Endodermal cell (in vitro differentiated cells): ENCODE measurements around the gene SLX4IP. TPM values are rescaled to one million over a fixed set of nuclear protein-coding genes. Genes with fewer than 3 reads are reported as not detected.

Experiments used
- DNase-seq: peaks from one replicate; pipeline ENCODE4 v3.0.0-alpha.2; 2017
- H3K27ac ChIP-seq: 2 replicates; pipeline ENCODE4 v1.5.1; 2013; ENCODE audit warnings: mild to moderate bottlenecking, low read depth, low read length, moderate library complexity
- H3K27me3 ChIP-seq: 2 replicates; pipeline ENCODE4 v1.6.1; 2013; ENCODE audit warnings: mild to moderate bottlenecking, low read length, moderate library complexity; ENCODE audit not compliant: insufficient read depth, control insufficient read depth, poor library complexity, severe bottlenecking
- H3K36me3 ChIP-seq: 2 replicates; pipeline ENCODE4 v1.7.0; 2013; ENCODE audit warnings: mild to moderate bottlenecking, low read length, moderate library complexity; ENCODE audit not compliant: control insufficient read depth, insufficient read depth
- H3K4me1 ChIP-seq: one replicate; pipeline ENCODE4 v1.7.0; 2013; ENCODE audit warnings: low read length; ENCODE audit not compliant: control insufficient read depth, insufficient read depth
- H3K4me3 ChIP-seq: 2 replicates; pipeline ENCODE4 v1.5.1; 2013; ENCODE audit warnings: mild to moderate bottlenecking, low read length, moderate library complexity
- H3K9ac ChIP-seq: 2 replicates; pipeline ENCODE4 v1.6.1; 2013; ENCODE audit warnings: mild to moderate bottlenecking, low read length, moderate library complexity; ENCODE audit not compliant: poor library complexity, severe bottlenecking; ENCODE audit errors: extremely low read depth
- H3K9me3 ChIP-seq: 2 replicates; pipeline ENCODE4 v1.6.1; 2013; ENCODE audit warnings: mild to moderate bottlenecking, low read length, moderate library complexity; ENCODE audit not compliant: control insufficient read depth
- H3K27ac Mint-ChIP-seq: 2 replicates; pipeline ENCODE4 v1.8.0; 2020; ENCODE audit warnings: mixed read lengths
- H3K27me3 Mint-ChIP-seq: 2 replicates; pipeline ENCODE4 v1.8.0; 2021; ENCODE audit warnings: mild to moderate bottlenecking, mixed read lengths; ENCODE audit not compliant: insufficient read depth
- H3K36me3 Mint-ChIP-seq: 2 replicates; pipeline ENCODE4 v1.8.0; 2020; ENCODE audit warnings: low read depth, mixed read lengths
- H3K4me1 Mint-ChIP-seq: 2 replicates; pipeline ENCODE4 v1.8.0; 2020; ENCODE audit warnings: mixed read lengths
- H3K4me3 Mint-ChIP-seq: 2 replicates; pipeline ENCODE4 v1.8.0; 2020; ENCODE audit warnings: mild to moderate bottlenecking, moderate library complexity, mixed read lengths
- H3K9me3 Mint-ChIP-seq: 2 replicates; pipeline ENCODE4 v1.8.0; 2020; ENCODE audit warnings: mild to moderate bottlenecking, mixed read lengths
- WGBS, 2 experiments: methylation state at CpG; one replicate each; pipeline versions ENCODE4 v1.1.5 to v1.1.7; 2013; ENCODE audit warnings: missing lambda C conversion rate in 2 of 2, mixed read lengths in 1 of 2; ENCODE audit not compliant: insufficient coverage in 1 of 2, insufficient read length in 1 of 2; 5-methylcytosine and 5-hydroxymethylcytosine counted together
- total RNA-seq, 2 donors: library from RNA; stranded (reverse); fragmentation: NEBNext Ultra II Directional in 1 of 2; extraction: Animal tissue kit (Norgen Biotek cat#: 25700) in 1 of 2; gene quantifications; 2 replicates in 1 of 2; 3 replicates in 1 of 2; pipeline ENCODE4 v1.2.1, GENCODE V29; 2021
- TF ChIP-seq, protein P1 (sequence below): fragments of 200-600 bp; sonication (generic); conservative IDR thresholded peaks from 2 replicates; pipeline ENCODE4 v1.5.0; 2021; ENCODE audit warnings: antibody characterized with exemption, mild to moderate bottlenecking

SLX4IP gene
- total RNA-seq, 2 donors from 2014 or later = 9.2 to 9.5 TPM

DNA sequence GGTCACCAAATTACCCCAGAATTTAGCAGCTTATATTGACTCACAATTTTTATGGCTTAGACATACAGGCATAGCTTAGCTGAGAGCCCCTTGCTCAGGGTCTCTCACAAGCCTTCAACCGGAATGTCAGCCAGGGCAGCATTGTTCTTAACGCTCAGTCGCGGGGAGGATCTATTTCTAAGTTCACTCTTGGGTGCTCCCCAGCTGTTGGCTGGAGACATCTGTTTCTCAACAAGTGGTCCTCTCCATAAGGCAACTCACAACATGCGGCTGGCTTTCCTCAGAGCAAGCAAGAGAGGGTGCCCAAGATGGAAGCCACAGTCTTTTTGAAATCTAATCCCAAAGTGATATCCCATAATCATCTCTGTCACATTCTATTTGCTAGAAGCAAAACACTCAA lies 46.6 kb downstream of the SLX4IP start:
- DNase-seq = no peak
- peaks cover 2% of the 10 kb centered on the region for H3K36me3 Mint-ChIP-seq
- Histone ChIP-seq H3K36me3 (no peaks in the 10 kb centered on the region), H3K4me1 (peaks cover 5% of the 10 kb centered on the region), H3K9ac (no peak overlapping the region), H3K4me3 (no peak overlapping the region), H3K27ac (no peak overlapping the region), H3K27me3 (no peaks in the 10 kb centered on the region), H3K9me3 (no peaks in the 10 kb centered on the region)
- no peaks in the 10 kb centered on the region for H3K9me3 Mint-ChIP-seq
- no peak overlapping the region for H3K27ac Mint-ChIP-seq
- H3K27me3 Mint-ChIP-seq = no peaks in the 10 kb centered on the region
- peaks cover 29% of the 10 kb centered on the region for H3K4me1 Mint-ChIP-seq
- TF ChIP-seq, protein P1, sequence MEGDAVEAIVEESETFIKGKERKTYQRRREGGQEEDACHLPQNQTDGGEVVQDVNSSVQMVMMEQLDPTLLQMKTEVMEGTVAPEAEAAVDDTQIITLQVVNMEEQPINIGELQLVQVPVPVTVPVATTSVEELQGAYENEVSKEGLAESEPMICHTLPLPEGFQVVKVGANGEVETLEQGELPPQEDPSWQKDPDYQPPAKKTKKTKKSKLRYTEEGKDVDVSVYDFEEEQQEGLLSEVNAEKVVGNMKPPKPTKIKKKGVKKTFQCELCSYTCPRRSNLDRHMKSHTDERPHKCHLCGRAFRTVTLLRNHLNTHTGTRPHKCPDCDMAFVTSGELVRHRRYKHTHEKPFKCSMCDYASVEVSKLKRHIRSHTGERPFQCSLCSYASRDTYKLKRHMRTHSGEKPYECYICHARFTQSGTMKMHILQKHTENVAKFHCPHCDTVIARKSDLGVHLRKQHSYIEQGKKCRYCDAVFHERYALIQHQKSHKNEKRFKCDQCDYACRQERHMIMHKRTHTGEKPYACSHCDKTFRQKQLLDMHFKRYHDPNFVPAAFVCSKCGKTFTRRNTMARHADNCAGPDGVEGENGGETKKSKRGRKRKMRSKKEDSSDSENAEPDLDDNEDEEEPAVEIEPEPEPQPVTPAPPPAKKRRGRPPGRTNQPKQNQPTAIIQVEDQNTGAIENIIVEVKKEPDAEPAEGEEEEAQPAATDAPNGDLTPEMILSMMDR = no peak
- WGBS, 2 experiments = 59 to 66% methylated on average over 5 of the region's 5 CpGs
- H3K4me3 Mint-ChIP-seq = no peak overlapping the region

DNA sequence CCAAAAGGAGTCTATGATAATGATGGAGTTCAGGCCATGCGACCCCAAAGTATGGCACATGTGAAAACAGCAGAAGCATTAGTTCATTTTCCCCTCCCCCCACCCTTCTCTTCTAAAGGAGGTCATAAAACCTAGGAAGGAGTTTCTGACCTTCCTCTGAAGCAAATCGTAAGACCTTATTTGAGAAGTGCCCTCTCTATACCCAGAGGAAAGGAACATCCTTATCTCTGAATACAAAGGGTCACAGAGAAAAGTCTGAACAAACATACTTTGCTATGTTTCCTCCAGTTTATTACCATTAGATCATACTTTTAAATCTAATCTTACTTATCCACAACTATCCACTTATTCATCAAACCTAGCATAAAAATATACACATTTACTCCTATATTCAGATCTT lies 48.6 kb downstream of the SLX4IP start:
- H3K4me3 Mint-ChIP-seq = no peak overlapping the region
- WGBS, 2 experiments = 92 to 100% methylated on average over 1 to 2 of the region's 2 CpGs
- TF ChIP-seq, protein P1 = no peak
- no peaks in the 10 kb centered on the region for H3K9me3 ChIP-seq
- no peaks in the 10 kb centered on the region for H3K9me3 Mint-ChIP-seq
- peaks cover 33% of the 10 kb centered on the region for H3K4me1 Mint-ChIP-seq
- H3K27ac Mint-ChIP-seq = no peak overlapping the region
- peaks cover 1% of the 10 kb centered on the region for H3K36me3 Mint-ChIP-seq
- DNase-seq = no peak
- no peak overlapping the region for H3K9ac ChIP-seq
- peaks cover 11% of the 10 kb centered on the region for H3K27me3 ChIP-seq
- peaks cover 12% of the 10 kb centered on the region for H3K27me3 Mint-ChIP-seq
- no peak overlapping the region for H3K27ac ChIP-seq
- no peak overlapping the region for H3K4me3 ChIP-seq
- H3K36me3 ChIP-seq = no peaks in the 10 kb centered on the region
- peaks cover 5% of the 10 kb centered on the region for H3K4me1 ChIP-seq

DNA sequence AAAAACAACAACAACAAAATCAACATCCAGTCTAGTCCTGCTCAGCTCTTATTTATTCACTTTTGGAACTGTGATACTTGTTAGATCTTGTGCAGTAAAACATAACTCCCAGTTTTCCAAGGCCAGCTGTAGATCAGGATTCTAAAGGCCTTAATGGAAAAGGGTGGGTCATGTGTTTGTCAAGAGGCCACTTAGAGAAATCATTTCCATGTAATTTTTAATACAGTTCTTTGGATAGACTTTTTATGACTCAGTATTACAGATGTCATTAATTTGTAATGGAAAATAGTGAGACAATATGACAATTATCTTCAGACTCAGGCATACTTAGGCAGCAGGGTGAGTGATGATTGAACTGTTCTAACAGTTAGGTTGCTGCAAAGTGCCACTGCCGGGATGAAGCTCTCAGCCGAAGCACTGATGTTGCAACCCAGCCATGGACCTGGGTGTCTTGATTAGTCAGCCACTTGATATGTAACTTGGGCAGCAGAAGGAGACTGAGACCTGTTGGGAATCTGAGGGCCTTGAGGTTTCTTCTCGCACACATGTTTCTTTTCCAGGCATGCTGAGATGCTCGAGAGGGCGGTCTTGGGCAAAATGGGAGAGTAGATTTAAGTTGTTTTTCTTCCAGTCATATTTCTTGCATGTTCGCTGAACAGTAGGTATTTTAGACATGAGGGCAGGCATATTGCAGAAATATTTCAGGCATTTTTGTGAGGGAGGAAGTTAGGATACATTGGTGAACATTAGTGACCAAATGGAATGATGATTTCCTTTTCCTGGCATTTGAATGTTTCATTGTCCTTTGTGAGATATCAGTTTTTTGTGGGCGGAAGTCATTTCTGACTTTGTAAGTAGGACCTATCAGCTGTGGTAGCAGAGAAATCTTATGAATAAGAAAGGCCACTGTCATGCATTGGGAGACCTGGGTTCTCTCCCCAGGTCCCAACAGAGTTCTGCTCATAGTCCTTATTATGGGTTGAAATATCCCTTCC lies 52.3 kb downstream of the SLX4IP start:
- Histone ChIP-seq H3K36me3 (no peaks in the 10 kb centered on the region), H3K27me3 (peaks cover 13% of the 10 kb centered on the region), H3K4me3 (no peak overlapping the region), H3K27ac (no peak overlapping the region), H3K9me3 (no peaks in the 10 kb centered on the region), H3K4me1 (peaks cover 17% of the 10 kb centered on the region), H3K9ac (no peak overlapping the region)
- Mint-ChIP-seq H3K9me3 (no peaks in the 10 kb centered on the region), H3K27ac (no peak overlapping the region), H3K4me1 (peaks cover 51% of the 10 kb centered on the region), H3K4me3 (no peak overlapping the region), H3K36me3 (no peaks in the 10 kb centered on the region), H3K27me3 (peaks cover 12% of the 10 kb centered on the region)
- 97% methylated on average over 4 to 7 of the region's 7 CpGs for WGBS, 2 experiments
- TF ChIP-seq, protein P1 = no peak
- DNase-seq = no peak
